A673 (cell line): ENCODE data around the gene FREM1. TPM values are rescaled to one million over a fixed set of nuclear protein-coding genes. Genes with fewer than 3 reads are reported as not detected.

Experiments
- BruUV-seq: library from RNA; stranded (reverse); fragments of 400-500 nt; replicated peaks from 2 replicates; lab custom pipeline; 2021; lab: Mats Ljungman, UMichigan
- CTCF ChIA-PET: fragments of 300-600 bp; sonication (Branson Sonifier 250); formaldehyde crosslinking; loops from one replicate; lab custom pipeline; 2022; ENCODE audit warnings: antibody characterized with exemption; lab: Charles Lee
- POLR2A ChIA-PET: fragments of 300-600 bp; sonication (Branson Sonifier 250); formaldehyde crosslinking; loops from one replicate; lab custom pipeline; 2022; ENCODE audit warnings: antibody characterized with exemption; ENCODE audit not compliant: low non-redundant PET; lab: Charles Lee
- DNase-seq: peaks from one replicate; pipeline ENCODE4 v3.0.0-alpha.2; 2015; ENCODE audit warnings: low spot score
- H3K27ac ChIP-seq: fragments of 200-600 bp; sonication (generic); 2 replicates; pipeline ENCODE4 v1.5.1; 2016; ENCODE audit warnings: mixed run types, low read depth, mild to moderate bottlenecking, mixed read lengths, antibody characterized with exemption, low read length; ENCODE audit not compliant: poor library complexity, severe bottlenecking
- H3K27me3 ChIP-seq: fragments of 200-600 bp; sonication (generic); replicated peaks from 2 replicates; pipeline ENCODE4 v1.6.1; 2017; ENCODE audit warnings: mixed run types, low read depth, mild to moderate bottlenecking, mixed read lengths, antibody characterized with exemption, low read length; ENCODE audit not compliant: insufficient read depth, poor library complexity
- H3K36me3 ChIP-seq: fragments of 200-600 bp; sonication (generic); 2 replicates; pipeline ENCODE4 v1.6.1; 2016; ENCODE audit warnings: mixed run types, mild to moderate bottlenecking, mixed read lengths, antibody characterized with exemption, low read length; ENCODE audit not compliant: insufficient read depth, poor library complexity, severe bottlenecking
- H3K4me1 ChIP-seq: fragments of 200-600 bp; sonication (generic); 2 replicates; pipeline ENCODE4 v1.6.1; 2017; ENCODE audit warnings: mixed run types, mild to moderate bottlenecking, mixed read lengths, antibody characterized with exemption, low read length; ENCODE audit not compliant: insufficient read depth, poor library complexity, severe bottlenecking
- H3K4me3 ChIP-seq: fragments of 200-600 bp; sonication (generic); 2 replicates; pipeline ENCODE4 v1.5.1; 2016; ENCODE audit warnings: low read depth, mixed run types, mild to moderate bottlenecking, mixed read lengths, low read length; ENCODE audit not compliant: poor library complexity, severe bottlenecking
- H3K9me3 ChIP-seq: fragments of 200-600 bp; sonication (generic); 2 replicates; pipeline ENCODE4 v1.6.1; 2016; ENCODE audit warnings: mixed run types, low read depth, mild to moderate bottlenecking, mixed read lengths, antibody characterized with exemption, low read length; ENCODE audit not compliant: poor library complexity, severe bottlenecking
- CTCF ChIP-seq: fragments of 300-800, 200-600 bp; sonication (generic); conservative IDR thresholded peaks from 2 replicates; pipeline ENCODE4 v1.5.1; 2017; ENCODE audit warnings: low read depth, mild to moderate bottlenecking, antibody characterized with exemption, low read length, moderate library complexity, mixed read lengths
- EZH2 ChIP-seq: fragments of 200-600 bp; sonication (generic); IDR thresholded peaks from 2 replicates; pipeline ENCODE4 v1.6.1; 2017; ENCODE audit warnings: borderline replicate concordance, low read depth, mild to moderate bottlenecking, mixed read lengths, antibody characterized with exemption, low read length; ENCODE audit not compliant: poor library complexity, severe bottlenecking
- intact Hi-C: fragments of 100-400 bp; cut with micrococcal nuclease; formaldehyde crosslinking; loops from one replicate; pipeline ENCODE4 v1.10.0; 2022; ENCODE audit not compliant: unreplicated experiment
- total RNA-seq: library from RNA; stranded (reverse); gene quantifications from 2 replicates; pipeline ENCODE4 v1.2.3, GENCODE V29; 2021

Gene FREM1
- total RNA-seq, 1 experiment from 2014 or later = 4.2 TPM

- Histone ChIP-seq H3K4me3 (no peak overlapping the region), H3K9me3 (no peaks in the 10 kb centered on the region), H3K36me3 (no peaks in the 10 kb centered on the region), H3K27ac (no peak overlapping the region), H3K4me1 (no peaks in the 10 kb centered on the region), H3K27me3 (no peaks in the 10 kb centered on the region)
- TF ChIP-seq CTCF = no peak
- TF ChIP-seq EZH2 = no peak
- POLR2A ChIA-PET = no interaction called here
- CTCF ChIA-PET = no interaction called here
- intact Hi-C loops = loop anchor here (10.0 kb wide), 1 partner anchor 356 kb away; no protein-coding TSS in a partner anchor
- no TSS peak for BruUV-seq
- no peak for DNase-seq
Observed at GRCh38 chr9:14778565-14778964, 131.7 kb downstream of the FREM1 start.

GRCh38 chr9:14775917-14776316 is 134.3 kb downstream of the FREM1 start:
- intact Hi-C loops = loop anchor here (10.0 kb wide), 1 partner anchor 359 kb away; no protein-coding TSS in a partner anchor
- H3K9me3 ChIP-seq = no peaks in the 10 kb centered on the region
- ChIA-PET POLR2A (no interaction called here), CTCF (no interaction called here)
- no peak for TF ChIP-seq EZH2
- no peak for TF ChIP-seq CTCF
- H3K36me3 ChIP-seq = no peaks in the 10 kb centered on the region
- no TSS peak for BruUV-seq
- no peaks in the 10 kb centered on the region for H3K27me3 ChIP-seq
- H3K4me3 ChIP-seq = no peak overlapping the region
- H3K4me1 ChIP-seq = no peaks in the 10 kb centered on the region
- H3K27ac ChIP-seq = no peak overlapping the region
- no peak for DNase-seq

- no TSS peak for BruUV-seq
- POLR2A ChIA-PET = no interaction called here
- CTCF ChIA-PET = no interaction called here
- no peak for DNase-seq
- Histone ChIP-seq H3K36me3 (no peaks in the 10 kb centered on the region), H3K9me3 (no peaks in the 10 kb centered on the region), H3K27me3 (no peaks in the 10 kb centered on the region), H3K4me1 (peaks cover 17% of the 10 kb centered on the region), H3K27ac (no peak overlapping the region), H3K4me3 (no peak overlapping the region)
- TF ChIP-seq EZH2 (no peak), CTCF (no peak)
- intact Hi-C loops = loop anchor here (10.0 kb wide), 1 partner anchor 364 kb away; no protein-coding TSS in a partner anchor
Observed at GRCh38 chr9:14770592-14770991, 139.6 kb downstream of the FREM1 start.
